PC-9 (cell line): ENCODE results near the gene GLT8D2.

Experiments
- EZH2 ChIP-seq: fragments of 200-600 bp; sonication (generic); IDR thresholded peaks from 2 replicates; pipeline ENCODE4 v1.8.0; 2017; ENCODE audit warnings: antibody characterized with exemption, low read depth
- TF ChIP-seq, protein P1 (sequence below): fragments of 200-600 bp; sonication (generic); conservative IDR thresholded peaks from 2 replicates; pipeline ENCODE4 v1.6.1; 2017; ENCODE audit warnings: mixed run types, antibody characterized with exemption, mild to moderate bottlenecking, moderate library complexity

DNA sequence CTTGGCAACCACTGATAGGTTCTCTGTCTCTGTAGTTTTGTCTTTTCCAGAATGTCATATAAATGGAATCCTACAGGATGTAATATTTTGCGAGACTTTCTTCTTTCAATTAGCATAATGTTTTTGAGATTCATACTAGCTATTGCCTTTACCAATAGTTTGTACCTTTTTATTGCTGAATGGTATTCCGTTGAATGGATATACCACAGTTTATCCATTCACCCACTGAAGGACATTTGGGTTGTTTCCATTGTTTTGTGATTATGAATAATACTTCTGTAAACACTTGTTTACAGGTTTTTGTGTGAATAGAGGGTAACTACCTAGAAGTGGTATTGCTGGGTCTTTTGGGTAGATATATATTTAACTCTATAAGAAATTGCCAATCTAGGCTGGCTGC, 26.3 kb downstream of the GLT8D2 start:
- TF ChIP-seq, protein P1, sequence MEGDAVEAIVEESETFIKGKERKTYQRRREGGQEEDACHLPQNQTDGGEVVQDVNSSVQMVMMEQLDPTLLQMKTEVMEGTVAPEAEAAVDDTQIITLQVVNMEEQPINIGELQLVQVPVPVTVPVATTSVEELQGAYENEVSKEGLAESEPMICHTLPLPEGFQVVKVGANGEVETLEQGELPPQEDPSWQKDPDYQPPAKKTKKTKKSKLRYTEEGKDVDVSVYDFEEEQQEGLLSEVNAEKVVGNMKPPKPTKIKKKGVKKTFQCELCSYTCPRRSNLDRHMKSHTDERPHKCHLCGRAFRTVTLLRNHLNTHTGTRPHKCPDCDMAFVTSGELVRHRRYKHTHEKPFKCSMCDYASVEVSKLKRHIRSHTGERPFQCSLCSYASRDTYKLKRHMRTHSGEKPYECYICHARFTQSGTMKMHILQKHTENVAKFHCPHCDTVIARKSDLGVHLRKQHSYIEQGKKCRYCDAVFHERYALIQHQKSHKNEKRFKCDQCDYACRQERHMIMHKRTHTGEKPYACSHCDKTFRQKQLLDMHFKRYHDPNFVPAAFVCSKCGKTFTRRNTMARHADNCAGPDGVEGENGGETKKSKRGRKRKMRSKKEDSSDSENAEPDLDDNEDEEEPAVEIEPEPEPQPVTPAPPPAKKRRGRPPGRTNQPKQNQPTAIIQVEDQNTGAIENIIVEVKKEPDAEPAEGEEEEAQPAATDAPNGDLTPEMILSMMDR = no peak
- no peak for TF ChIP-seq EZH2
